ENCODE data around the gene ACSM2A. TPM values are rescaled to one million over a fixed set of nuclear protein-coding genes. Genes with fewer than 3 reads are reported as not detected.
"Not testable (repeated sequence)": the region's sequence is repeated elsewhere in the genome, so short reads cannot be mapped to it uniquely, and the experiment has no call there.

ACSM2A gene
- total RNA-seq, 1 donor from 2014 or later = not detected

GRCh38 chr16:20441191-20441590, 10.1 kb upstream of the ACSM2A start:
- no peak for ATAC-seq
- intact Hi-C loops (cut with DNase I) = no loop called here
- no peak for DNase-seq (ENCODE audit: low spot score)

- ATAC-seq; DNase-seq (ENCODE audit: low spot score); intact Hi-C loops (cut with DNase I): not testable (repeated sequence)
Observed at GRCh38 chr16:20441859-20442258, 9.5 kb upstream of the ACSM2A start.

- DNase-seq (ENCODE audit: low spot score); ATAC-seq; intact Hi-C loops (cut with DNase I): not testable (repeated sequence)
Observed at GRCh38 chr16:20446652-20447393, 4.5 kb upstream of the ACSM2A start.

- DNase-seq (ENCODE audit: low spot score); intact Hi-C loops (cut with DNase I); ATAC-seq: not testable (repeated sequence)
Observed at GRCh38 chr16:20453633-20454032, 2.3 kb downstream of the ACSM2A start.

GRCh38 chr16:20459227-20459626, 7.9 kb downstream of the ACSM2A start:
- ATAC-seq; intact Hi-C loops (cut with DNase I); DNase-seq (ENCODE audit: low spot score): not testable (repeated sequence)

- DNase-seq (ENCODE audit: low spot score); ATAC-seq; intact Hi-C loops (cut with DNase I): not testable (repeated sequence)
Observed at GRCh38 chr16:20460313-20460712, 9.0 kb downstream of the ACSM2A start.

- DNase-seq (ENCODE audit: low spot score); intact Hi-C loops (cut with DNase I); ATAC-seq: not testable (repeated sequence)
Observed at GRCh38 chr16:20468954-20469353, 17.6 kb downstream of the ACSM2A start.

- DNase-seq (ENCODE audit: low spot score); ATAC-seq; intact Hi-C loops (cut with DNase I): not testable (repeated sequence)
Observed at GRCh38 chr16:20469930-20470329, 18.6 kb downstream of the ACSM2A start.

GRCh38 chr16:20470732-20471131, 19.4 kb downstream of the ACSM2A start:
- intact Hi-C loops (cut with DNase I); ATAC-seq; DNase-seq (ENCODE audit: low spot score): not testable (repeated sequence)

GRCh38 chr16:20477188-20477744, 25.9 kb downstream of the ACSM2A start:
- intact Hi-C loops (cut with DNase I); ATAC-seq; DNase-seq (ENCODE audit: low spot score): not testable (repeated sequence)

- intact Hi-C loops (cut with DNase I); DNase-seq (ENCODE audit: low spot score); ATAC-seq: not testable (repeated sequence)
Observed at GRCh38 chr16:20483989-20484388, 32.7 kb downstream of the ACSM2A start.

GRCh38 chr16:20484726-20485125, 33.4 kb downstream of the ACSM2A start:
- DNase-seq (ENCODE audit: low spot score) (no peak), ATAC-seq (no peak)
- intact Hi-C loops (cut with DNase I) = no loop called here

GRCh38 chr16:20485408-20485807, 34.1 kb downstream of the ACSM2A start:
- intact Hi-C loops (cut with DNase I) = no loop called here
- DNase-seq (ENCODE audit: low spot score) = no peak

GRCh38 chr16:20490994-20491393, 39.7 kb downstream of the ACSM2A start:
- ATAC-seq; intact Hi-C loops (cut with DNase I); DNase-seq (ENCODE audit: low spot score): not testable (repeated sequence)

More at GRCh38 chr16:20485408-20485807, 34.1 kb downstream of the ACSM2A start:
- no peak for ATAC-seq

GRCh38 chr16:20491448-20491847, 40.1 kb downstream of the ACSM2A start:
- intact Hi-C loops (cut with DNase I); DNase-seq (ENCODE audit: low spot score); ATAC-seq: not testable (repeated sequence)

- DNase-seq (ENCODE audit: low spot score) = no peak
- intact Hi-C loops (cut with DNase I) = no loop called here
- no peak for ATAC-seq
Observed at GRCh38 chr16:20504418-20504817, 53.1 kb downstream of the ACSM2A start.

- ATAC-seq (no peak), DNase-seq (ENCODE audit: low spot score) (no peak)
- intact Hi-C loops (cut with DNase I) = no loop called here
Observed at GRCh38 chr16:20507280-20507679, 56.0 kb downstream of the ACSM2A start.

- DNase-seq (ENCODE audit: low spot score) (no peak), ATAC-seq (no peak)
- intact Hi-C loops (cut with DNase I) = no loop called here
Observed at GRCh38 chr16:20510323-20510722, 59.0 kb downstream of the ACSM2A start.

- DNase-seq (ENCODE audit: low spot score) = no peak
- intact Hi-C loops (cut with DNase I) = no loop called here
- ATAC-seq = no peak
Observed at GRCh38 chr16:20515688-20516090, 64.4 kb downstream of the ACSM2A start.

- ATAC-seq = no peak
- intact Hi-C loops (cut with DNase I) = no loop called here
- no peak for DNase-seq (ENCODE audit: low spot score)
Observed at GRCh38 chr16:20517149-20517548, 65.8 kb downstream of the ACSM2A start.
